HL-60 (cell line): Measurements from ENCODE around the gene MICU2.

Experiments used
- DNase-seq, 2 experiments: peaks; one replicate each; pipeline ENCODE4 v3.0.0-alpha.2; 2010 to 2020; ENCODE audit warnings: low read depth in 1 of 2, low spot score in 1 of 2
- H3K27ac ChIP-seq: fragments of 250-450 bp; sonication (Bioruptor Pico); replicated peaks from 2 replicates; pipeline ENCODE4 v1.5.1; 2020; ENCODE audit warnings: mild to moderate bottlenecking, moderate library complexity
- H3K27me3 ChIP-seq: fragments of 250-450 bp; sonication (Bioruptor Pico); 2 replicates; pipeline ENCODE4 v1.5.1; 2021; ENCODE audit warnings: mild to moderate bottlenecking, moderate library complexity; ENCODE audit not compliant: insufficient read depth, poor library complexity, severe bottlenecking
- H3K4me3 ChIP-seq: replicated peaks from 2 replicates; pipeline ENCODE4 v1.5.1; 2011; ENCODE audit warnings: mild to moderate bottlenecking, control low read depth, low read length; ENCODE audit not compliant: insufficient read depth
- GABPA ChIP-seq: IDR thresholded peaks from 2 replicates; pipeline ENCODE4 v1.6.1; 2012; ENCODE audit warnings: low read depth
- POLR2AphosphoS5 ChIP-seq: IDR thresholded peaks from 2 replicates; pipeline ENCODE4 v1.6.1; 2012; ENCODE audit warnings: low read depth
- SPI1 ChIP-seq: IDR thresholded peaks from 2 replicates; pipeline ENCODE4 v1.6.1; 2012; ENCODE audit warnings: low read depth, mild to moderate bottlenecking, borderline replicate concordance
- TF ChIP-seq, protein P1 (sequence below): IDR thresholded peaks from one replicate; pipeline ENCODE4 v1.5.1; 2011; ENCODE audit warnings: low read length, control low read depth, inconsistent platforms; ENCODE audit not compliant: insufficient read depth
- TF ChIP-seq, protein P2 (sequence below): IDR thresholded peaks from 2 replicates; pipeline ENCODE4 v1.6.1; 2012; ENCODE audit warnings: low read depth; ENCODE audit not compliant: insufficient replicate concordance

MICU2 gene

DNA sequence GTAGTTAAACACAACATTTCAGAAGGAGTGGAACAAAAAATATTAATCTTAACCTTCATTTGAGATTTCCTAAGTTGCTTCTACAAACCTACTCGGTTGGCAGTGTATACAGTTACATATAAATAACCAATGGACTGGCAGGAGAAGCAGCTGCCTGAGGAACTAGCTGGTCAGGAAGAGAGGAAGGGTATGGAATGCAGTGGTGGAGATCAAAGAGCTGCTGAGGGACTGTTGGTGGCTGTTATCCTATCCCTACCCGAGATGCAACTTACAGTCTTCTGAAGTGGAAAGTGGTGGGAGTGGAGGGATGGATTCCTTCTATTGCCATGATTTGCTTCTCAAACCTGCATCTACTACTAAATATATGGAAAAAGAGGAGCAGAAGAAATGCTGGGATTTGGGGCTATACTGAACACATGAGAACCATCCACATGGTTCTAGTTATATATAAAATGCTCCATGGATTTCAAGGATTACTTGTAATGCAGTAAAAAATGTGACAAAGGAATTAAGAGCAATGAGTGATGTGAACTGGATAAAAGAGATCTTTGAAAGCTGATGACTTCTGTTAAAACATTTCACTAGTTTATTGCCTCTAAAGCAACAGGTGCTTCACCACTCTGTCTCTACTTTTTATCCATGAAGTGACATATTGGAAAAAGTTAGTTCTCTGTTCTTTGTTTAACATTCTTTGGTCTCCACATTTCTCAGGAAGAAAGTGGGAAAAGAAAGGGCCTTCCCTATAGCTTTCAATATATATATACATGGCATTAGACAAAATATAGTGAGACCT, 29.9 kb downstream of the MICU2 start:
- no peak for DNase-seq
- no peak overlapping the region for H3K4me3 ChIP-seq
- H3K27ac ChIP-seq = no peak overlapping the region
- H3K27me3 ChIP-seq = no peaks in the 10 kb centered on the region
- no peak for TF ChIP-seq GABPA

DNA sequence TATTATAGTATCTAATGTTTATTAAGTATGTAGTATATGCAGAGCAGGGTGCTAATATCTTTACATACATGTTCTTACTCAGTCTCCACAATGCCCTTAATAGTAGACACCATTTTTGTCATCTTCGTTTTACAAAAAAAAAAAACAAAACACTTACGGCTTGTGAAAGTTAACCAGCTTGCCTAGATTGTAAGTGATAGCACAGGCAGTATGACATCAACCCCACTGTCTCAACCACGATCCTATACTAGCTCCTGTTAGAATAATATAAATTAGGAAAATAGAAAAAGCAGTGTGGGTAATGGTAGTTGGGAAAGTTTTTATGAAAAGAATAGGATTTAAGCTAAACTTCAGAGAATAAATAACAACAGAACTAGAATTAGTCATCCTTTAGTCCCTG, 34.3 kb downstream of the MICU2 start:
- TF ChIP-seq GABPA (no peak), SPI1 (no peak), POLR2AphosphoS5 (no peak)
- TF ChIP-seq, protein P1, sequence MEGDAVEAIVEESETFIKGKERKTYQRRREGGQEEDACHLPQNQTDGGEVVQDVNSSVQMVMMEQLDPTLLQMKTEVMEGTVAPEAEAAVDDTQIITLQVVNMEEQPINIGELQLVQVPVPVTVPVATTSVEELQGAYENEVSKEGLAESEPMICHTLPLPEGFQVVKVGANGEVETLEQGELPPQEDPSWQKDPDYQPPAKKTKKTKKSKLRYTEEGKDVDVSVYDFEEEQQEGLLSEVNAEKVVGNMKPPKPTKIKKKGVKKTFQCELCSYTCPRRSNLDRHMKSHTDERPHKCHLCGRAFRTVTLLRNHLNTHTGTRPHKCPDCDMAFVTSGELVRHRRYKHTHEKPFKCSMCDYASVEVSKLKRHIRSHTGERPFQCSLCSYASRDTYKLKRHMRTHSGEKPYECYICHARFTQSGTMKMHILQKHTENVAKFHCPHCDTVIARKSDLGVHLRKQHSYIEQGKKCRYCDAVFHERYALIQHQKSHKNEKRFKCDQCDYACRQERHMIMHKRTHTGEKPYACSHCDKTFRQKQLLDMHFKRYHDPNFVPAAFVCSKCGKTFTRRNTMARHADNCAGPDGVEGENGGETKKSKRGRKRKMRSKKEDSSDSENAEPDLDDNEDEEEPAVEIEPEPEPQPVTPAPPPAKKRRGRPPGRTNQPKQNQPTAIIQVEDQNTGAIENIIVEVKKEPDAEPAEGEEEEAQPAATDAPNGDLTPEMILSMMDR = no peak
- TF ChIP-seq, protein P2, sequence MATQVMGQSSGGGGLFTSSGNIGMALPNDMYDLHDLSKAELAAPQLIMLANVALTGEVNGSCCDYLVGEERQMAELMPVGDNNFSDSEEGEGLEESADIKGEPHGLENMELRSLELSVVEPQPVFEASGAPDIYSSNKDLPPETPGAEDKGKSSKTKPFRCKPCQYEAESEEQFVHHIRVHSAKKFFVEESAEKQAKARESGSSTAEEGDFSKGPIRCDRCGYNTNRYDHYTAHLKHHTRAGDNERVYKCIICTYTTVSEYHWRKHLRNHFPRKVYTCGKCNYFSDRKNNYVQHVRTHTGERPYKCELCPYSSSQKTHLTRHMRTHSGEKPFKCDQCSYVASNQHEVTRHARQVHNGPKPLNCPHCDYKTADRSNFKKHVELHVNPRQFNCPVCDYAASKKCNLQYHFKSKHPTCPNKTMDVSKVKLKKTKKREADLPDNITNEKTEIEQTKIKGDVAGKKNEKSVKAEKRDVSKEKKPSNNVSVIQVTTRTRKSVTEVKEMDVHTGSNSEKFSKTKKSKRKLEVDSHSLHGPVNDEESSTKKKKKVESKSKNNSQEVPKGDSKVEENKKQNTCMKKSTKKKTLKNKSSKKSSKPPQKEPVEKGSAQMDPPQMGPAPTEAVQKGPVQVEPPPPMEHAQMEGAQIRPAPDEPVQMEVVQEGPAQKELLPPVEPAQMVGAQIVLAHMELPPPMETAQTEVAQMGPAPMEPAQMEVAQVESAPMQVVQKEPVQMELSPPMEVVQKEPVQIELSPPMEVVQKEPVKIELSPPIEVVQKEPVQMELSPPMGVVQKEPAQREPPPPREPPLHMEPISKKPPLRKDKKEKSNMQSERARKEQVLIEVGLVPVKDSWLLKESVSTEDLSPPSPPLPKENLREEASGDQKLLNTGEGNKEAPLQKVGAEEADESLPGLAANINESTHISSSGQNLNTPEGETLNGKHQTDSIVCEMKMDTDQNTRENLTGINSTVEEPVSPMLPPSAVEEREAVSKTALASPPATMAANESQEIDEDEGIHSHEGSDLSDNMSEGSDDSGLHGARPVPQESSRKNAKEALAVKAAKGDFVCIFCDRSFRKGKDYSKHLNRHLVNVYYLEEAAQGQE = no peak
- no peak overlapping the region for H3K4me3 ChIP-seq

DNA sequence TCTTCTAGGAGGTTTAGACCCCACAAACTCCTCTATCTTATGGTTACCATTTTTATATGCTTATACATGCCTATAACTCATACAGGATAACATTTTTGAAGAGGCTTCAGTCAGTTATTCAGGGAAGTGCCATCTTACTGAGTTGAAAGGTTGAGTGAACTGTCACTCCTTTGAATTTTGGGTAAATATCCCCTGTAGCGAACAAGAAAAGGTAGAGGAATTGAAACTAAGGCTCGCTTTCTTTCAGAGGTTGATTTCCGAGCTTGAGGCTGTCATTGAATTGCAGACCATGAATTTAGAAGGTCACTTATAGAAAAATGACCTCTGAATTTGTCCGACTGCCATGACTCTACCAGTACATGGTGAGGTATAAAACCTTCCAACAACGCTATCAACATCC, 35.1 kb downstream of the MICU2 start:
- Histone ChIP-seq H3K27ac (no peak overlapping the region), H3K27me3 (no peaks in the 10 kb centered on the region), H3K4me3 (no peak overlapping the region)
- DNase-seq = no peak
- TF ChIP-seq, protein P1 = no peak
- TF ChIP-seq SPI1 = no peak
- TF ChIP-seq, protein P2 = no peak
- no peak for TF ChIP-seq POLR2AphosphoS5
- no peak for TF ChIP-seq GABPA

More for the DNA sequence above, 34.3 kb downstream of the MICU2 start:
- H3K27me3 ChIP-seq = no peaks in the 10 kb centered on the region
- no peak for DNase-seq
- H3K27ac ChIP-seq = no peak overlapping the region

DNA sequence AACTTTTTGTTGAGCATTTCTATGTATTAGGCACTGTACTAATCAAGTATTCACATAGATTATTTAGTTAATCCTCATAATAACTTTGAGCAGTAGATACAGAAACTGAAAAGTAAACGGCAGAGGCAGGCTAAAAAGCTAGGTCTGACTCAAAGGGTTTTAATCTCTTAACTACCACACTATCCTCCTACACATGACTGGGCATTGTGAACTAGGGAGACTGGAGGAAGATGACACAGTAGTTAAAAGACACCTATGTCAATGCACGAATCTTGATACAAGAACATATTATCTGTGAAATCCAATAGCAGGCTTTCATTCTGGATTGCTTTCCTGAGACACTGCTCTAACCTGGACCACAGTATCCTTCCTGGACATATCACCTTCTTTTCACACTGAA, 36.3 kb downstream of the MICU2 start:
- H3K27me3 ChIP-seq = no peaks in the 10 kb centered on the region
- no peak overlapping the region for H3K27ac ChIP-seq
- no peak for DNase-seq
- no peak for TF ChIP-seq POLR2AphosphoS5
- TF ChIP-seq, protein P1 = no peak
- TF ChIP-seq SPI1 = no peak
- TF ChIP-seq, protein P2 = no peak
- no peak for TF ChIP-seq GABPA
- no peak overlapping the region for H3K4me3 ChIP-seq
